BLaER1 treated with 17β-estradiol and CSF1 and Interleukin-3, amounts not matched to agents 10 nM and 100 nM (cell line): ENCODE data around the gene LGI1.
A peak's percentile ranks its signal among the peaks of the same experiment; 100 is the strongest.

Source experiments
- H3K27ac ChIP-seq, 11 experiments: shearing (Covaris generic); formaldehyde crosslinking; 2 replicates each; pipeline ENCODE4 v1.8.1; 2022
- H3K27me3 ChIP-seq, 11 experiments: shearing (Covaris generic); formaldehyde crosslinking; 2 replicates each; pipeline ENCODE4 v1.8.1; 2022
- H3K36me3 ChIP-seq, 11 experiments: shearing (Covaris generic); formaldehyde crosslinking; 2 replicates each; pipeline ENCODE4 v1.8.1; 2022
- H3K4me1 ChIP-seq, 10 experiments: shearing (Covaris generic); formaldehyde crosslinking; 2 replicates each; pipeline ENCODE4 v1.8.1; 2022
- H3K4me2 ChIP-seq, 11 experiments: shearing (Covaris generic); formaldehyde crosslinking; 2 replicates each; pipeline ENCODE4 v1.8.1; 2022
- H3K4me3 ChIP-seq, 10 experiments: shearing (Covaris generic); formaldehyde crosslinking; 2 replicates each; pipeline ENCODE4 v1.8.1; 2022
- H3K9ac ChIP-seq, 11 experiments: shearing (Covaris generic); formaldehyde crosslinking; 2 replicates each; pipeline ENCODE4 v1.8.1; 2022
- H3K9me3 ChIP-seq, 11 experiments: shearing (Covaris generic); formaldehyde crosslinking; replicated peaks in 1 of 11; 2 replicates each; pipeline ENCODE4 v1.8.1; 2022
- H4K20me1 ChIP-seq, 11 experiments: shearing (Covaris generic); formaldehyde crosslinking; 2 replicates each; pipeline ENCODE4 v1.8.1; 2022
- Cebpa-rat ChIP-seq, 11 experiments: shearing (Covaris generic); IDR thresholded peaks; 2 replicates each; pipeline ENCODE4 v1.8.1; 2022

LGI1 gene

DNA sequence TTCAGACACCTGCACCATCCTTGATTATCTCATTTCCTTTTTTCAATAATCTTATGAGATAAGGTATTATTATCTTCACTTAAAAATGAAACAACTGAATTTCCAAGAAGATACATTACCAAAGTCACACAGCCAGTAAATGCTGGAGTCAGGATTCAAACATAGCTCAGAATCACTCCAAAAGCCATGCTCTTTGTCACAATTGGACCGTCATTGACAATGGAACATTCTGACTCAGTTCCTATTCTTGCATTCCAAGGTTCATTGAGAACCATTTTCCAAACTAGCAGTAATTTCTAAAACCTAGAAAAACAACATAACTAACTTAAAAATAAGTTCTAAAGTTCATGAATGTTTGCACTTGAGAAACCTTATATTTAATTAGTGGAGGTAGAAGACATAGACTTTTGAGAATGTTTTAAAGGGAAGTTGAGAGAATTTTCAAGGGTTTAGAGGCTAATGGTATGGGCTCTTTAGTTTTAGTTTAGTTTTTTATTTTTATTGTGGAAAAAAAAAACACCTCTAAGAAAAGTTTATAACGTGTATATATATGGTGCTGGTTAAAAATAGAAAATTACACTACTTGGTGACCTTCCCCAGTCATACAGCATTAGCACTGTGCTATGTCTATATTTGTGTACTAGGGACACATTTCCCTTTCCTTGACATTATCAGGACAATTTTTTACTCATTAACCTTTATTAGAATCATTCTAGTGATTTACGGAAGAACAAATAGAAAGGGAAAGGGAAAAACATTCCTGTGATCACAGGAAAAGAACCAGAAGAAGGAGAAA is 30.9 kb downstream of the LGI1 start:
- no peak for TF ChIP-seq Cebpa-rat (IDR thresholded peaks at IDR 0.05)
- Histone ChIP-seq H3K36me3 (no peaks in the 10 kb centered on the region), H3K4me2 (no peak overlapping the region), H3K27me3 (no peaks in the 10 kb centered on the region), H3K9me3 (no peaks in the 10 kb centered on the region), H3K4me1 (peaks cover 0 to 18% (median 7%) of the 10 kb centered on the region in 10 experiments; a peak in 11 of 20 replicates), H3K27ac (no peak overlapping the region), H3K9ac (no peak overlapping the region), H4K20me1 (no peaks in the 10 kb centered on the region), H3K4me3 (no peak overlapping the region)

DNA sequence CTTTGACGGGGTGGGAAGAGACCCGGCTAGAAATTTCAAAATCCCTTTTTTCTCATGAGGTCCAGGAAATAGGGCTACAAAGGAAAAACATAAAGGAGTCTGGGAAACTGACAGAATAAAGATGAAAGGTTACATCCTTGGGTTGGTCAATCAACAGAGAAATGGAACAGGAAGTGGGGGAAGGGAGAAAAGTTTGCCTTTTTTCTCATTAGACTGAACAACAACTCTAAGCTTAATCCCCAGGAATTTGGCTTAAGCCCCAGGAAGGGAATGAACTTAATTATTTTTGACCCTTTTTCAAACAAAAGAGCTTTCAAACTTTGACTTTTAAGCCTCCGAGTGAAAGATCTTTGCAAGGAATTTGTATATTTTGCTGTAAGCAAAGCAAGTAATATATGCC is 32.7 kb downstream of the LGI1 start:
- H3K4me2 ChIP-seq = peak overlapping the region in 6 of 11 experiments; percentile 2 to 27 (median 14); a peak in 8 of 22 replicates
- no peaks in the 10 kb centered on the region for H3K9me3 ChIP-seq
- no peak for TF ChIP-seq Cebpa-rat (IDR thresholded peaks at IDR 0.05)
- no peak overlapping the region for H3K9ac ChIP-seq
- peaks cover 0 to 18% (median 7%) of the 10 kb centered on the region in 10 experiments; a peak in 11 of 20 replicates for H3K4me1 ChIP-seq
- no peaks in the 10 kb centered on the region for H3K36me3 ChIP-seq
- no peaks in the 10 kb centered on the region for H4K20me1 ChIP-seq
- no peaks in the 10 kb centered on the region for H3K27me3 ChIP-seq
- H3K4me3 ChIP-seq = no peak overlapping the region
- H3K27ac ChIP-seq = no peak overlapping the region

DNA sequence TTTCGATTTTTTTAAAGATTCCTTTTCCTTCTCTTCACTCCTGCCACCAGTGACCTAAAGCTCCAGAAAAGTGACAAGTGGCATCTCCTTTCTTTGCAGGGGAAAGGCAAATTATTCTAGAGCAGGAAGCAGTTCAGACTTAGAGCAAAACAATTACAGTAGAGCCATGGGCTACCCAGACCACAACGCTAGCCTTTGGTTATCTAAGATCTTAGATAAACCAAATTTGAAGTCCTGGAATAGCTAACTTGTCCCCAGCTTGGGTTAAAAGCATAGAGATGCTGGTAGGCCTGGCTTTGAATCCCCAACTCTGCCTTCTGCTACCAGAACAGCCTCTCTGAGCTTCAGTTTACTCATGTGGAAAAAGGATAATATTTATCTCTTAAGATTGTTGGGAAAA is 38.4 kb downstream of the LGI1 start:
- Histone ChIP-seq H3K4me2 (no peak overlapping the region), H3K27ac (no peak overlapping the region), H3K9ac (no peak overlapping the region), H3K4me3 (no peak overlapping the region), H3K9me3 (no peaks in the 10 kb centered on the region), H3K4me1 (peaks cover 0 to 8% (median 4%) of the 10 kb centered on the region in 10 experiments; a peak in 10 of 20 replicates), H4K20me1 (no peaks in the 10 kb centered on the region), H3K27me3 (no peaks in the 10 kb centered on the region), H3K36me3 (no peaks in the 10 kb centered on the region)
- TF ChIP-seq Cebpa-rat (IDR thresholded peaks at IDR 0.05) = no peak

DNA sequence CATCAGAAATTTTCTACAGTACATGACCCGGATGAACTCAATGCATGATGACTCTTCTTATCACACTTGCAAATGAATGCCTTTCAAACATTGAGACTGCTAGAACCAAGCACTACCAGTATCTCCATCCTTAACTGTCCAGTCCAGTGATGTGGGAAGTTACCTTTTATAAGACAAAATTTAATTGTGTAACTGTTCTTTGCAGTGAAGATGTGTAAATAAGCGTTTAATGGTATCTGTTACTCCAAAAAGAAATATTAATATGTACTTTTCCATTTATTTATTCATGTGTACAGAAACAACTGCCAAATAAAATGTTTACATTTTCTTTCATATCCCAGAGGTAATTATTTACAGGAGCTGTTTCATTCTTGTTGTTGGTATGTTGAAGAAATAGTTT is 40.1 kb downstream of the LGI1 start:
- Histone ChIP-seq H3K27ac (no peak overlapping the region), H3K36me3 (no peaks in the 10 kb centered on the region), H4K20me1 (no peaks in the 10 kb centered on the region), H3K27me3 (no peaks in the 10 kb centered on the region), H3K9me3 (no peaks in the 10 kb centered on the region), H3K9ac (no peak overlapping the region), H3K4me1 (no peaks in the 10 kb centered on the region), H3K4me3 (no peak overlapping the region), H3K4me2 (no peak overlapping the region)
- no peak for TF ChIP-seq Cebpa-rat (IDR thresholded peaks at IDR 0.05)

DNA sequence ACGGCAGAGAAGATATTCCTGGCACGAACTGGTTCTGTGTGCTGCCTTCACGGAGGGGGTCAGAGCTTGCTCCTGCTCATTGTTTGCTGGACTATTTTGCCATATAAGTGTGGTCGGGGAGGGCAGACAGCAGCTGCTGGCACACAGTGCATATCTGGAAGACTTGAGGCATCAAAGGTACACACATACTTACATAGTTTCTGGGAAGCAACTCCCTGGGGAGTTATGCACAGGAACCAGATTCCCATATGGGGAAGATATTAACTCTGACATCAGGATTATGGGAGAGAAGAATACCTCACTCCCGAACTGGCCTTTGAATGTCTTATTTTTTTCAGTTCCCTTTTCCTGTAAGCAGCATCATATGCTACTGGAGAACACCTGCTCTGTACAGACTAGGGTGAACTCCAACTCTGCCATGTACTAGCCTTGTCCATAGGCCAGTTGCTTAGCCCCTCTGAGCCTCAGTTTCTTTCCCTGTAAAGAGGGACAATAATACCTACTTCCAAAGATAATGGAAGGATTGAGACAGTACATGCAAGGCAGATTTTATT is 41.5 kb downstream of the LGI1 start:
- H3K9me3 ChIP-seq = no peaks in the 10 kb centered on the region
- H3K9ac ChIP-seq = no peak overlapping the region
- H3K27ac ChIP-seq = no peak overlapping the region
- no peaks in the 10 kb centered on the region for H3K36me3 ChIP-seq
- H4K20me1 ChIP-seq = no peaks in the 10 kb centered on the region
- no peak overlapping the region for H3K4me2 ChIP-seq
- H3K4me3 ChIP-seq = no peak overlapping the region
- no peak for TF ChIP-seq Cebpa-rat (IDR thresholded peaks at IDR 0.05)
- no peaks in the 10 kb centered on the region for H3K4me1 ChIP-seq
- no peaks in the 10 kb centered on the region for H3K27me3 ChIP-seq

DNA sequence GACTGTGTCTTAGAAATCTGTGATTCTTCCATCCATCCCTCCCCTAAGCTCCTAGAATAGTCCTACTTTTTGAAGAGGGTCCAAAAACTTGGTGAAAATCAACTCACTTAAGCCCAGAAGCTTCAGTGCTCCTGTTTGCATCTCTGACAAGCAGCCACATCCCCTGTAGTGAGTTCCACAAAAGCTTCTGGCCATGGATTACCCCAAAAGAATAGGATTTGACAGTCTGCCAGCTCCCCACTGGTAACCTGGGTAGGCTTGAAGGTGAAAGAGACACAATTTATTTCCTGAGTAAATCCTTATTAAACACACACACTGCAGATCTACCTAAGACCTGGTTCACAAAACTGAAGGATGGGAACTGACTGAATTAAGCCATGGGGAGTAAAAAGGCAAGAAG is 46.5 kb downstream of the LGI1 start:
- H3K4me3 ChIP-seq = no peak overlapping the region
- no peaks in the 10 kb centered on the region for H3K4me1 ChIP-seq
- no peak overlapping the region for H3K9ac ChIP-seq
- H3K9me3 ChIP-seq = no peaks in the 10 kb centered on the region
- H4K20me1 ChIP-seq = no peaks in the 10 kb centered on the region
- no peaks in the 10 kb centered on the region for H3K36me3 ChIP-seq
- TF ChIP-seq Cebpa-rat (IDR thresholded peaks at IDR 0.05) = no peak
- no peaks in the 10 kb centered on the region for H3K27me3 ChIP-seq
- no peak overlapping the region for H3K4me2 ChIP-seq
- H3K27ac ChIP-seq = no peak overlapping the region

DNA sequence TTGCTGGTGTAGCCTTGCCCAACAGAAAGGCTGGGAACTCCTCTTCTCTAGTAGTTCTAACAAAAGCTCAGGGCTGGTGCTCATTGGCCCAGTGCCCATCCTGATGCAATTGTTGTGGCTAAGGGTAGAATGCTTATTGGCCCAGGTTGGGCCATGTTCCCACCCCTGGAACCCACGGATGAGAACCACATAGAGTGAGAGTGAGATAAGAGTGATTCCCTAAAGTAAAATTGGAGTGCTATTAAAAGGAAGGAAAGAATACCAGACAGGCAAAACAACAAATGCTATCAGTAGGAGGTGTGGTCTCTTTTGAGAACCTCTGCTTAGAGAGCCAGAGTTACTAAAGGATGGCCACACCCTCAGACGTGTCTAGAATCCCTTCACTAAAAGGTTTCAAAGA is 49.2 kb downstream of the LGI1 start:
- Histone ChIP-seq H3K9ac (no peak overlapping the region), H3K4me1 (no peaks in the 10 kb centered on the region), H3K4me2 (no peak overlapping the region), H3K36me3 (no peaks in the 10 kb centered on the region), H3K27ac (no peak overlapping the region), H3K4me3 (no peak overlapping the region), H3K9me3 (no peaks in the 10 kb centered on the region), H3K27me3 (no peaks in the 10 kb centered on the region), H4K20me1 (no peaks in the 10 kb centered on the region)
- no peak for TF ChIP-seq Cebpa-rat (IDR thresholded peaks at IDR 0.05)

DNA sequence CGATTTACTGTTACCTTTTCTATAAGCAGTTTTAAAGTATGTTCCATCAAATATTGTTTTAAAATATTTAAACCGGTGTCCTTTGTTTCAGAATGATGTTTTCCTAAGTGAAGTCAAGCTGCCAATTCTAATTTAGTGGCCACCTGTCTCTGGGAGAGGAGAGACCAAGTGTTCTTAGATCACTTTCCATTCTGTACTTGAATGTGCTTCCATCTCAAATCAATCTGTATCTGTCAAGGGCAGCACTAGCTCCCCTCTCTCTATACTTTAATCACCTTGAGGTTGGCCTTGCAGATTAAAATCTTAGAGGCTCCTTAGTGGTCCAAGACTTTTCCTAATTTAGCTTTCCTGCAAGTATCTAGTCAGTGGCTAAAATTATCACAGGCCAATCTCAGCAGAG is 49.6 kb downstream of the LGI1 start:
- H3K4me2 ChIP-seq = no peak overlapping the region
- no peaks in the 10 kb centered on the region for H3K36me3 ChIP-seq
- H3K9ac ChIP-seq = no peak overlapping the region
- H3K27me3 ChIP-seq = no peaks in the 10 kb centered on the region
- TF ChIP-seq Cebpa-rat (IDR thresholded peaks at IDR 0.05) = no peak
- H3K4me3 ChIP-seq = no peak overlapping the region
- H3K27ac ChIP-seq = no peak overlapping the region
- H3K9me3 ChIP-seq = no peaks in the 10 kb centered on the region
- H4K20me1 ChIP-seq = no peaks in the 10 kb centered on the region
- H3K4me1 ChIP-seq = no peaks in the 10 kb centered on the region

DNA sequence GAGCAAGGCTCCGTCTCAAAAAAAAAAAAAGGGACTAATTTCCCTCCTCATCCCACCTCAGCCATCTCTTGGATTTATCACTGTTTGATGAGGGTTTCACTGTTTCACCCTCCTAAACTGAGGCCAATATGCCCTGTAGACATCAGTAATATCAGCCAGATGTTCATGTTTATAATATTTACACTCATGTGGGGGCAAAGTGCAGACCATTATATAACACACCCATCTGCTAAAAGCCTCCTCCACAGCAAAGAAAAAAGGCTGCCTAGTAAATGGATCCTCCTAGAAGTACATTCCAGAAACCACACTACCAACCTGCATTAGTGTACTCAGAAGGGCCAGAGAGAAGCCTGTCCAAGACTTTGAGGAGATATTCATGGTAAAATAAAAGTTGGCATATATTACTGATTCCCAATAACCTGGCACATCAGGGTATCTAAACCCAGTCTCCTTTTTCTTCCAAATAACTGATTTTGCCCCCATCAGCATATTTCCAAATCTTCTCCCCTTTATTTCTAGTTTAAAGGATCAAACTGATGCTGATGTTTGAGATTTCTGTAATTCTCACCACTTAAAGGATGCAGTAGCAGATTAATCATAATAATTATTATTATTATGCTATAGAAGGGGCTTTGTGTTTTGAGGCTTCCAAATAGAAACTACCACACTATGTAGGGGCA is 55.1 kb downstream of the LGI1 start:
- TF ChIP-seq Cebpa-rat (IDR thresholded peaks at IDR 0.05) = no peak
- Histone ChIP-seq H3K36me3 (no peaks in the 10 kb centered on the region), H3K9ac (no peak overlapping the region), H3K4me3 (no peak overlapping the region), H4K20me1 (no peaks in the 10 kb centered on the region), H3K27me3 (no peaks in the 10 kb centered on the region), H3K27ac (no peak overlapping the region), H3K4me1 (no peaks in the 10 kb centered on the region), H3K4me2 (no peak overlapping the region), H3K9me3 (no peaks in the 10 kb centered on the region)
